ENCODE results near the gene TSPAN9. TPM values are rescaled to one million over a fixed set of nuclear protein-coding genes. Genes with fewer than 3 reads are reported as not detected.

Gene TSPAN9
- total RNA-seq, 1 donor from 2014 or later = 7.8 TPM

- TF ChIP-seq EZH2 (IDR thresholded peaks at IDR 0.05) (no peak), EZH2phosphoT487 (IDR thresholded peaks at IDR 0.05) (no peak), CTCF (IDR thresholded peaks at IDR 0.05) (no peak)
- H3K4me1 ChIP-seq = peaks cover 5% of the 10 kb centered on the region
- no peak overlapping the region for H3K27ac ChIP-seq
- Mint-ChIP-seq H3K4me3 (no peak overlapping the region), H3K4me1 (peaks cover 12% of the 10 kb centered on the region), H3K36me3 (no peaks in the 10 kb centered on the region), H3K27me3 (ENCODE audit: insufficient read depth, low read depth) (peaks cover 7% of the 10 kb centered on the region), H3K27ac (no peak overlapping the region), H3K9me3 (no peaks in the 10 kb centered on the region)
- H3K9me3 ChIP-seq (ENCODE audit: low read depth) = no peaks in the 10 kb centered on the region
- H3K79me2 ChIP-seq (ENCODE audit: low read depth) = no peaks in the 10 kb centered on the region
- H3K4me3 ChIP-seq = no peak overlapping the region
- H2AFZ ChIP-seq (replicated peaks) = no peak overlapping the region
- no peak for DNase-seq (ENCODE audit: low spot score)
- H3K27me3 ChIP-seq = peaks cover 9% of the 10 kb centered on the region
- H3K4me2 ChIP-seq = no peak overlapping the region
- H4K20me1 ChIP-seq (ENCODE audit: low read depth) = no peaks in the 10 kb centered on the region
- no peaks in the 10 kb centered on the region for H3K36me3 ChIP-seq
- no peaks in the 10 kb centered on the region for H3F3A ChIP-seq (ENCODE audit: low read depth)
- H3K9ac ChIP-seq = no peak overlapping the region
Observed at GRCh38 chr12:3071107-3071506, 6.1 kb upstream of the TSPAN9 start.

- Histone ChIP-seq H3F3A (ENCODE audit: low read depth) (no peaks in the 10 kb centered on the region), H4K20me1 (ENCODE audit: low read depth) (no peaks in the 10 kb centered on the region), H3K4me1 (peaks cover 5% of the 10 kb centered on the region), H3K27me3 (peaks cover 15% of the 10 kb centered on the region), H3K36me3 (no peaks in the 10 kb centered on the region), H3K79me2 (ENCODE audit: low read depth) (no peaks in the 10 kb centered on the region), H3K9me3 (ENCODE audit: low read depth) (no peaks in the 10 kb centered on the region), H3K27ac (no peak overlapping the region), H3K9ac (no peak overlapping the region), H2AFZ (replicated peaks) (no peak overlapping the region), H3K4me2 (no peak overlapping the region), H3K4me3 (no peak overlapping the region)
- no peak overlapping the region for H3K4me3 Mint-ChIP-seq
- peaks cover 9% of the 10 kb centered on the region for H3K27me3 Mint-ChIP-seq (ENCODE audit: insufficient read depth, low read depth)
- H3K9me3 Mint-ChIP-seq = no peaks in the 10 kb centered on the region
- no peaks in the 10 kb centered on the region for H3K36me3 Mint-ChIP-seq
- no peak for DNase-seq (ENCODE audit: low spot score)
- no peak for TF ChIP-seq EZH2 (IDR thresholded peaks at IDR 0.05)
- TF ChIP-seq EZH2phosphoT487 (IDR thresholded peaks at IDR 0.05) = no peak
- H3K4me1 Mint-ChIP-seq = peaks cover 14% of the 10 kb centered on the region
- H3K27ac Mint-ChIP-seq = no peak overlapping the region
Observed at GRCh38 chr12:3071710-3072109, 5.5 kb upstream of the TSPAN9 start.

GRCh38 chr12:3073438-3074250, 3.5 kb upstream of the TSPAN9 start:
- no peaks in the 10 kb centered on the region for H3K36me3 Mint-ChIP-seq
- no peaks in the 10 kb centered on the region for H3K9me3 Mint-ChIP-seq
- Histone ChIP-seq H3K27ac (no peak overlapping the region), H3K4me1 (peaks cover 13% of the 10 kb centered on the region), H4K20me1 (ENCODE audit: low read depth) (peaks cover 4% of the 10 kb centered on the region), H3K4me2 (no peak overlapping the region), H3K9ac (no peak overlapping the region), H3K4me3 (no peak overlapping the region), H3K27me3 (peaks cover 29% of the 10 kb centered on the region), H3K36me3 (no peaks in the 10 kb centered on the region), H3K9me3 (ENCODE audit: low read depth) (no peaks in the 10 kb centered on the region), H2AFZ (replicated peaks) (no peak overlapping the region), H3K79me2 (ENCODE audit: low read depth) (peaks cover 12% of the 10 kb centered on the region), H3F3A (ENCODE audit: low read depth) (peaks cover 9% of the 10 kb centered on the region)
- DNase-seq (ENCODE audit: low spot score) = peak; percentile 84
- no peak overlapping the region for H3K4me3 Mint-ChIP-seq
- H3K27ac Mint-ChIP-seq = no peak overlapping the region
- H3K27me3 Mint-ChIP-seq (ENCODE audit: insufficient read depth, low read depth) = peaks cover 6% of the 10 kb centered on the region
- peak; percentile 99 for TF ChIP-seq CTCF (IDR thresholded peaks at IDR 0.05)
- TF ChIP-seq EZH2 (IDR thresholded peaks at IDR 0.05) = no peak
- no peak for TF ChIP-seq EZH2phosphoT487 (IDR thresholded peaks at IDR 0.05)
- peaks cover 19% of the 10 kb centered on the region for H3K4me1 Mint-ChIP-seq

- Histone ChIP-seq H4K20me1 (ENCODE audit: low read depth) (peaks cover 4% of the 10 kb centered on the region), H3F3A (ENCODE audit: low read depth) (peaks cover 9% of the 10 kb centered on the region), H3K27ac (no peak overlapping the region), H3K79me2 (ENCODE audit: low read depth) (peaks cover 12% of the 10 kb centered on the region), H3K9ac (no peak overlapping the region), H3K27me3 (peaks cover 29% of the 10 kb centered on the region), H3K4me2 (no peak overlapping the region), H2AFZ (replicated peaks) (no peak overlapping the region), H3K9me3 (ENCODE audit: low read depth) (no peaks in the 10 kb centered on the region), H3K4me1 (peaks cover 13% of the 10 kb centered on the region), H3K36me3 (no peaks in the 10 kb centered on the region), H3K4me3 (no peak overlapping the region)
- Mint-ChIP-seq H3K9me3 (no peaks in the 10 kb centered on the region), H3K4me3 (peak overlapping the region; percentile 44), H3K36me3 (no peaks in the 10 kb centered on the region), H3K4me1 (peaks cover 19% of the 10 kb centered on the region), H3K27me3 (ENCODE audit: insufficient read depth, low read depth) (peaks cover 5% of the 10 kb centered on the region), H3K27ac (no peak overlapping the region)
- DNase-seq (ENCODE audit: low spot score) = no peak
- TF ChIP-seq EZH2phosphoT487 (IDR thresholded peaks at IDR 0.05) = no peak
- TF ChIP-seq EZH2 (IDR thresholded peaks at IDR 0.05) = no peak
- no peak for TF ChIP-seq CTCF (IDR thresholded peaks at IDR 0.05)
Observed at GRCh38 chr12:3075315-3075714, 1.9 kb upstream of the TSPAN9 start.
